Parathyroid adenoma (tissue), 2 donors: ENCODE results near the gene PSAP.

Source experiments
- H2AFZ ChIP-seq: fragments of 300-600 bp; sonication (generic); one replicate; pipeline ENCODE4 v1.7.0; 2017; ENCODE audit warnings: antibody characterized with exemption, mild to moderate bottlenecking
- H3K27ac ChIP-seq: fragments of 300-600 bp; sonication (generic); one replicate; pipeline ENCODE4 v1.7.0; 2017
- H3K27me3 ChIP-seq: fragments of 300-600 bp; sonication (generic); one replicate; pipeline ENCODE4 v1.7.0; 2017; ENCODE audit warnings: low read length; ENCODE audit not compliant: control insufficient read depth, insufficient read depth
- H3K36me3 ChIP-seq: fragments of 300-600 bp; sonication (generic); one replicate; pipeline ENCODE4 v1.7.0; 2017; ENCODE audit warnings: low read length; ENCODE audit not compliant: control insufficient read depth, insufficient read depth
- H3K4me1 ChIP-seq: fragments of 300-600 bp; sonication (generic); one replicate; pipeline ENCODE4 v1.7.0; 2017; ENCODE audit warnings: control low read depth
- H3K4me2 ChIP-seq: fragments of 300-600 bp; sonication (generic); one replicate; pipeline ENCODE4 v1.7.0; 2017; ENCODE audit warnings: low read length
- H3K4me3 ChIP-seq: fragments of 300-600 bp; sonication (generic); one replicate; pipeline ENCODE4 v1.7.0; 2017; ENCODE audit warnings: low read depth, low read length
- H3K79me2 ChIP-seq: fragments of 300-600 bp; sonication (generic); one replicate; pipeline ENCODE4 v1.7.0; 2017; ENCODE audit warnings: control low read depth
- H3K9ac ChIP-seq: fragments of 300-600 bp; sonication (generic); one replicate; pipeline ENCODE4 v1.7.0; 2017; ENCODE audit warnings: mild to moderate bottlenecking
- H3K9me3 ChIP-seq: fragments of 300-600 bp; sonication (generic); one replicate; pipeline ENCODE4 v1.7.0; 2017; ENCODE audit warnings: low read length; ENCODE audit not compliant: control insufficient read depth
- CTCF ChIP-seq: fragments of 300-600 bp; sonication (generic); IDR thresholded peaks from one replicate; pipeline ENCODE4 v1.7.0; 2017; ENCODE audit warnings: antibody characterized with exemption, mild to moderate bottlenecking
- donor health status: primary hyperparathyroidism.

The PSAP gene

GRCh38 chr10:71770789-71771188, 80.3 kb downstream of the PSAP start:
- Histone ChIP-seq H2AFZ (no peak overlapping the region), H3K9ac (no peak overlapping the region), H3K36me3 (no peaks in the 10 kb centered on the region), H3K27ac (peak overlapping the region; percentile 37), H3K4me2 (no peak overlapping the region), H3K27me3 (no peaks in the 10 kb centered on the region), H3K4me1 (peaks cover 3% of the 10 kb centered on the region), H3K9me3 (no peaks in the 10 kb centered on the region), H3K4me3 (no peak overlapping the region), H3K79me2 (peaks cover 3% of the 10 kb centered on the region)
- no peak for TF ChIP-seq CTCF

GRCh38 chr10:71770255-71770654, 80.8 kb downstream of the PSAP start:
- no peak overlapping the region for H2AFZ ChIP-seq
- peaks cover 3% of the 10 kb centered on the region for H3K79me2 ChIP-seq
- H3K27ac ChIP-seq, result peak overlapping the region; percentile 17
- TF ChIP-seq CTCF, result no peak
- H3K4me3 ChIP-seq, result no peak overlapping the region
- no peaks in the 10 kb centered on the region for H3K27me3 ChIP-seq
- H3K4me1 ChIP-seq, result peaks cover 3% of the 10 kb centered on the region
- H3K9me3 ChIP-seq, result no peaks in the 10 kb centered on the region
- H3K9ac ChIP-seq, result no peak overlapping the region
- H3K4me2 ChIP-seq, result peak overlapping the region; percentile 0
- no peaks in the 10 kb centered on the region for H3K36me3 ChIP-seq

GRCh38 chr10:71769279-71769823, 81.7 kb downstream of the PSAP start:
- Histone ChIP-seq H3K9ac (no peak overlapping the region), H3K4me3 (peak overlapping the region; percentile 7), H3K79me2 (no peaks in the 10 kb centered on the region), H3K27ac (peak overlapping the region; percentile 17), H2AFZ (no peak overlapping the region), H3K9me3 (no peaks in the 10 kb centered on the region), H3K4me1 (peaks cover 3% of the 10 kb centered on the region), H3K4me2 (peak overlapping the region; percentile 45), H3K27me3 (no peaks in the 10 kb centered on the region), H3K36me3 (no peaks in the 10 kb centered on the region)
- no peak for TF ChIP-seq CTCF

- Histone ChIP-seq H3K36me3 (no peaks in the 10 kb centered on the region), H3K4me3 (no peak overlapping the region), H2AFZ (no peak overlapping the region), H3K4me1 (no peaks in the 10 kb centered on the region), H3K4me2 (no peak overlapping the region), H3K9ac (no peak overlapping the region), H3K9me3 (no peaks in the 10 kb centered on the region), H3K27ac (peak overlapping the region; percentile 17), H3K27me3 (no peaks in the 10 kb centered on the region), H3K79me2 (no peaks in the 10 kb centered on the region)
- no peak for TF ChIP-seq CTCF
Observed at GRCh38 chr10:71767420-71768035, 83.5 kb downstream of the PSAP start.
